SW480 (cell line): ENCODE results near the gene BANP.
"Not testable (repeated sequence)": the region's sequence is repeated elsewhere in the genome, so short reads cannot be mapped to it uniquely, and the experiment has no call there.

Source experiments
- DNase-seq: peaks from one replicate; pipeline ENCODE4 v3.0.0-alpha.2; 2016; ENCODE audit warnings: low spot score

The BANP gene

DNA sequence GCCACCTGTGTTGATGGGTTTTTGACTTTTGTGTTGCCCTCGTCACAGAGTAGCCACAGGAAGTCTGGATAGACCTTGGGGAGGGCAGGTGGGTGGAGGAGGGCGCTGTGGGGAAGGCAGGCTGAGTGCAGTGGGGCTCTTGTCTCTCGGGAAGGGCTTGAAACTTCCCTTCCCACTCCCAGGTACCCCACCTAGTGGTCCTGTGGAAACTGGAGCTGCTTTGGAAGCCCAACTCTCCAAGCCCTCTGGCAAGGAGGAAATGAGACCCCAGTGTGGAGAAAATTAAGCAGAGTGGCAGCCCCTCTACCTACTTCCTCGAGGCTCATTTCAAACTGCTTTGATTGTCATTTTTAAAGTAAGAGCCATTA is 24.1 kb upstream of the BANP start:
- no peak for DNase-seq

- DNase-seq: no peak
Observed at GRCh38 chr16:87929986-87930385, 21.2 kb upstream of the BANP start.

GRCh38 chr16:87930456-87930855 is 20.8 kb upstream of the BANP start:
- no peak for DNase-seq

DNA sequence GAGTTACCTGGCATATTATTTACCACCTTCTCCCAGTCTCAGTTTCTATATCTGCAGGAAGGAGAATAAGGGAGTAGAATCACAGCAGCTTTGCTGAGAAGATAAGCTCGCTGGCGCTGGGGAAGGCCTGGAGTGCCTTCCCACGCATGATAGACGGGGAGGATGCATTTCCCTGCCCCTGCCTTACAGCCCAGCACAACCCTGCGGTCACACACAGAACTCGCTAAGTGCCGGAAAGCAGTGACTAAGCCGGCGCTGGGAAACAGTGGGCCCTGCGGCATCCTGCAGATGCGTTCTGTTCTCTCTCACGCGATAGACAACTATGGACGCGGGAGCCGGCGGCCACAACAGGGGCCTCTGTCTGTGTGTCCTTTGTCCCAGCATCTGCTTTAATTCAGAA is 19.7 kb upstream of the BANP start:
- peak; percentile 82 for DNase-seq

GRCh38 chr16:87932475-87933139 is 18.6 kb upstream of the BANP start:
- not testable (repeated sequence) for DNase-seq

DNA sequence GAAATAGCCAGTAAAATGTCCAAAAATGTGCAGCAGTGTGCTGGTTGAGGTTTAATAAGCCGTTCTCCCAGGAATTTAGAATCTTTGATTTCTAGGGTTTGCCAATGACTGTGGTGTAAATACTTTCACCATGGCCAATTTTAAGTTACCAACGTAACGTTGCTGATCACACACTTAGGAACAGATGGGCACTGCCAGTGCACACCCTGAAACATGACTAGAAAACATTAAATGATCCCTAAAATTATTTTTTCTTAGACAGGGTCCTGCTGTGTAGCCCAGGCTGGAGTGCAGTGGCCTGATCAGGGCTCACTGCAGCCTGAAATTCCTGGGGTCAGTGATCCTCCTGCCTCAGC is 18.1 kb upstream of the BANP start:
- DNase-seq: no peak

- DNase-seq: not testable (repeated sequence)
Observed at GRCh38 chr16:87934752-87935425, 16.3 kb upstream of the BANP start.

DNA sequence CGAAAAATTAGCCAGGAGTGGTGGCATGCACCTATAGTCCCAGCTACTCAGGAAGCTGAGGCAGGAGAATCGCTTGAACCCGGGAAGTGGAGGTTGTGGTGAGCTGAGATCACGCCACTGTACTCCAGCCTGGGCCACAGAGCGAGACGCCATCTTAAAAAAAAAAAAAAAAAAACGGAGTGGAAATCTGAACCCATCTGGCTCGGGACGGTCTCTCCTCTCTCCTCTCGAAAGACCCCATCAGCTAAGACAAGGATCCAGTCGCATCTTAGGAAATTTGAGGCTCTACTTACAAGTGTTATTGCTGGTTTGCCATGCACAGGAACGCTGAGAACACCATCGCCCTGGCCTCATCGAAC is 15.2 kb upstream of the BANP start:
- not testable (repeated sequence) for DNase-seq

DNA sequence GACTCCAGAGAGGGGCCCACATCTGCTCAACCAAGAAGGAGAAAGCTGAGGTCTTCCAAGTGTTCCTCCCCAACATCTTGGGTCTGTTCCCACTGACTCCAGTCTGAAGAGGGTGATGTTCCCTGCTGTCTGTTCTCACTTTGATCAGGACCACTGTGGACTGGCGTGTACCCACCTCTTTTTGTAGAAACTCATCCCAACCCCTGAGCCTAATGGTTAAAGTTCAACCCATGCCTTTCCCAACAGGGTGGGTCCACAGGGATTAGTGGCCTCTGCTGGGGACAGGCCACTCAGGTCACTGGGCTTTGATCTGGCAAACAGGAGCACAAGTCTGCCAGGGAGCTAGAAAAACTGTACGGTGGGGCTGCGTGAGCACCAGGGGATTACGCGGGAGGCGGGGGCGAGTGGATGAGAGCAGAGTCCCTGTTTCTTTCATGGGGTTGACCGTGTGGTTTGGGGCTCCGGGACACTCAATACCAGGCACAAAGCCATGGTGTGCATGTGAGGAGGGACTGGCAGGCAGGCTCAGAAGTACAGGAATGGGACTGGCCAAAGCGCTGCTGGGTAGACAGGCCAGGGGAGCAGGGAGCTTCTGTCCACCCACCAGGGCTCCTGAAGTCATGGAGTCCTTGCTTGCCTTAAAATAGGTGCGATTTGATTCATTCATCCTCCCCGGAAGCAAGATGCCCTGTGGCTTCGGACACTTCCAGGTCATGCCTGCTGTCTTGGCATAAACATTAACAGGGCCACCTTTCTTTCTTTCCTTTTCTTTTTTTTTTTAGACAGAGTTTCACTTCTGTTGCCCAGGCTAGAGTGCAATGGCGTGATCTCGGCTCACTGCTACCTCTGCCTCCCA is 14.6 kb upstream of the BANP start, which contains the start of gene CA5A:
Gene CA5A, minus strand, starts transcription at position 155 of the 856 bp plus-strand sequence. Its CDS starts 79 bp downstream, at position 76.
- no peak for DNase-seq

- DNase-seq: not testable (repeated sequence)
Observed at GRCh38 chr16:87937231-87937542, 14.0 kb upstream of the BANP start.

DNA sequence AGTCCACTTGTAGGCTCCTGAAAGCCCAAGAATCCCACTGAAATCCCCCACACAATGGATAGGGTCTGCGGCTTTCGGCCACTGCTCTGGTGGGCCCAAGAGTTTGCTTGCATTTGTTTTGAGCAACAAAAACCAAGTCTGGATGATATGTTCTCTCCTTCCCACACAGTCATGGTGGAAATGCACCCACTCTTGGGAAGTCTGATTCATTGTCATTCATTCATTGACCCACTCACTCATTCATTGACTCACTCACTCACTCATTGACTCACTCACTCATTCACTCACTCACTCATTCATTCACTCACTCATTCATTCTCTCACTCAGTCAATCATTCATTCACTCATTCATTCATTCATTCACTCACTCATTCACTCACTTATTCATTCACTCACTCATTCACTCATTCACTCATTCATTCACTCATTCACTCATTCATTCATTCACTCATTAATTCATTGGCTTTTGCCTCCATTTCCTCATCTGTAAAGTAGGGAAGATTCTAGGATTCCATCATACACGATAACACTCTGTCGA is 12.8 kb upstream of the BANP start:
- DNase-seq: no peak

GRCh38 chr16:87939562-87940423 is 11.4 kb upstream of the BANP start:
- DNase-seq: no peak

DNA sequence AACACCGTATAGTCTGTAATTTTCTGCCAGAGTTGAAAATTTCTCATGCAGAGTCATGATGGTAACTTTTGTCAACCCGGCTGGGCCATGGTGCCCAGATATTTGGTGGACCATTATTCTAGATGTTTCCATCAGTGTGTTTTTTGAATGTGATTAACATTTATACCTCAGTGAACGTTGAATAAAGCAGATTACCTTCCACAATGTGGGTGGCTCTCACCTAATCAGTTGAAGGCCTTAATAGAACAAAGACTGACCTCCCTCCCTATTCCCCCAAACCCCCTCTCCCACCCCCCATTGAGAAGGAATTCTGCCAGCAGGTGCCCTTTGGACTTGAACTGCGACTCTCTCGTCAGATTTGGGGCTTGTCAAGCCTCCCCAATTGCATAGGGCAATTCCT is 8.6 kb upstream of the BANP start:
- no peak for DNase-seq

DNA sequence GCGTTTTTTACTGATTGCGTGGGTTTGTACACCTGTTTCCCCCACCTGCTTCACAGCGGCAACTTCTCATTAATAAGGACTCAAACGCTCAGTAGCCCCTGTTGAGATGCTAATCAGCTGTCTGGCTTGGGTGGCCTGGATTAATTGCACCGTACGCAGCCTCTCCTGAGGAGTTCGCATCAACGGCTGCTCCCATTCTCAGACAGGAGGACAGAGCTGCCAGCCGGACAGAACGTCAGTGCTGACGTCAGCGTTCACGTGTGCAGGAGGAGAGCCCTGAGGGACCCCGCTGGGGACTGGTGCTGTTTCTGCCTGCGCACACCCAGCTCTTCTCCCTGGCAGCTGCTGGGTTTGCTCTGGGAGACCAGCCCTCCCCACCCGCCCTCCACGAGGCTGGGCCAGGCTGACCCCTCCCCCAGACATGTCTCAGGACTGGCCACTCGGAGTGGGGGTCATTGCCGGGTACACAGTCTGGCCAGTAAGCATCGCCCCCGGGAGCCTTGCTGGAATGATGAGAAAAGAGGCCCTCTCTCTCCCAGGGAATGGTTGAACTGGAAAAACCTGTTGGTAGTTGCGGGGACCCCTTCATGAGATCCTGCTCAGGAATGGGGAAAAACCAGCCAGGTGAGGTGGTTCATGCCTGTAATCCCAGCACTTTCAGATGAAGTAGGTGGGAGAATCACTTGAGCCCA is 5.7 kb upstream of the BANP start:
- DNase-seq: no peak

DNA sequence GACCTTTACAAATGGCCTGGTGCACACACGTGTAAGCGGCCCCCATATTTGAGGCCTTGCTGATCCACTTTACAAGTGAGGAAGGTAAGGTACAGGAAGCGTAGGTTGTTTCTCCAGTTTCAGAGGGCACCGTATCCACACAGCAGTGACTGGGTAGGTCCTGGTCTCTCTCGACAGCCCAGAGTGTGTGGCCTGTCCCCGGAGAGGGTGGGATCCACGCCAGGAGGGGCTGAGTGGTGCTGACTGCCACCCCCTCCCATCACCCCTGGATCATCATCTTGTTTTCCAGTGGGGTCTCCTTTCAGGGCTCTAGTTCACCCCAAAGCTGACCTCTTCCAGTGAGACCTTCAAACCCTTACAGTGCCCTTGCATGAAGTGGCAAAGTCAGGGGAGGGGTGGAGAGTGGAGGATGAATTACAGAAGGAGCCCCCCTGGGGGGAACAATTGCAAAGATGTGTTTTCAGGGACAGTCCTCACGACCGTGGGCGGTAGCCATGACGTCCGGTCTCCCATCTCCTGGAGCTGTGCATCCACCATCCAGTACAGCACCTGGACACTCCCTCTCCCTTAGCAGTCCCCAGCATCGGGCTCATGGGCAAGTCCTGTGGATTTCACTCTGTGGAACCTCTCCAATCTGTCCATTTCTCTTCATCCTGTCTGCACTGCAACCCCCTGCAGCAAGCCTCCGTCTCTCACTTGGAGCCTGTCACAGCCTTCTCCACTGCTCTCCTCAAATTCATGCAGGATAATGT is 4.5 kb upstream of the BANP start:
- no peak for DNase-seq

GRCh38 chr16:87947356-87948118 is 3.7 kb upstream of the BANP start:
- DNase-seq: no peak

DNA sequence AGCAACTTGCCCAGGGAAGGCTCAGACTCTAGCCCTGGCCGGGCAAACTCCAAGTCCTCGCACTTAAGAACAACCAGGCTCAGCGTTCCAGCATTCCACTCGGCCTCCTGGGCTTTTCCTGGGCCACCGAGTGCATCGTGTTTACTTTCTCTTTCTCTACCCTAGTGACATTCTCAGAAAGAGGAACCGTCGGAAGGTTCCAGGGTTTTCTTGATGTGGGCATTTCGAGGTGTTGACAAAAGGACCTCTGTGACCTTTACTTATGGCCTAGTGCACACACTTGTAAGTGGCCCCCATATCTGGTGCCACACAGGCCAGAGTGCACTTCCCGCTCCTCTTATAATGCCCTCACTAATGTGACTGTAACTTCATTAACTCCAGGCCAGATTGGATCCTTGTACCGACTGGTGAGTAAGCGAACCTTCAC is 3.1 kb upstream of the BANP start:
- DNase-seq: no peak

DNA sequence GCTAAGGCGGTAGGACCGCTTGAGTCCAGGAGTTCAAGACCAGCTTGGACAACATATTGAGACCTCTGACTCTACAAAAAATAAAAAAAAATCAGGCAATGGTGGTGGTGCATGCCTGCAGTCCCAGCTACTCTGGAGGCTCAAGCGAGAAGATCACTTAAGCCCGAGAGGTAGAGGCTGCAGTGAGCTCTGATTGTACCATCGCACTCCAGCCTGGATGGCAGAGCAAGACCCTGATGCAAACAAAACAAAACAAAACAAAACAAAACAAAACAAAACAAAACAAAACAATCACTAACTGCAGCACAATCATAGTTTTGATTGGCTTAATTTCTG is 2.5 kb upstream of the BANP start:
- no peak for DNase-seq

DNA sequence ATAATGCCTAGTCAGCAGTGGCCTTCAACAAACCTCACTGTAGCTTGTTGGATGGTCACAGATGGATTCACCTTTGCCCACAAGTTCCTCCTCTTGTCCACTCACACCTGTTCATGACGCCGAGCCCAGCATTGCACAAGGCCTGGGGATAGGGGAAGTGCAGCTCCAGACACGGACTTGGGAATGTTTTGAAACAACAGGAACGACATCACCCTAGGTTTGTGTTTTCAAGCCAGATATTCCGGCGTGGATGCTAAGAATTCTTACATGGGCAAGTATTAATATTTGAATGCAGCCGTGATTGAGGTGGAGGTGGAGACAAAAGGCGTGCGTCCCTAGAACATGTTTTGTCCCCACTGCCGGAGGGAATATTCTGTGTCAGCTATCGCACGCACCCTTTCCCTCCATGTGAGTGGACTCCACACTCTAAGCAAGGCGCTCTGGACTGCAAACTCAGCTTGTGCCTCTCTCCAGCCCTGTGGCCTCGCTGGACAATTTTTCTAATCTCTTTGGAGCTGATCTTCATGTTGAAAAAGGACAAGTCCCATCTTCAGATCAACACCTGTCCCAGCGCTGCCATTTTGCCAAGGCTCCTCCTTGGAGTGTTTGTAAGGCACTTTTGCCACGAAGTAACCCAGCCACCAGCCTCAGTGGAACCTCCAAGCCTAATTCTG is 2.0 kb upstream of the BANP start:
- DNase-seq: no peak
